HG02981 (cell line): Measurements from ENCODE around the gene FAM187B.
"Not testable (repeated sequence)": the region's sequence is repeated elsewhere in the genome, so short reads cannot be mapped to it uniquely, and the experiment has no call there.

Experiments
- ATAC-seq: cut with Tn5 transposase; IDR thresholded peaks from one replicate; pipeline ENCODE4 v1.9.1; 2021; ENCODE audit warnings: mild to moderate bottlenecking, moderate library complexity; ENCODE audit not compliant: unreplicated experiment

FAM187B gene

GRCh38 chr19:35236638-35237400, 8.3 kb upstream of the FAM187B start:
- ATAC-seq = no peak

- no peak for ATAC-seq
These were observed 4.4 kb upstream of the FAM187B start for GRCh38 chr19:35232912-35233311.

GRCh38 chr19:35231956-35232645, 3.6 kb upstream of the FAM187B start:
- ATAC-seq = no peak

GRCh38 chr19:35229601-35230000, 1.1 kb upstream of the FAM187B start:
- ATAC-seq = no peak

- ATAC-seq = no peak
These were observed 1.8 kb downstream of the FAM187B start for GRCh38 chr19:35226748-35227147.

- no peak for ATAC-seq
These were observed 2.6 kb downstream of the FAM187B start for GRCh38 chr19:35225951-35226350.

GRCh38 chr19:35224681-35225571, 3.6 kb downstream of the FAM187B start:
- no peak for ATAC-seq

GRCh38 chr19:35223862-35224505, 4.6 kb downstream of the FAM187B start:
- no peak for ATAC-seq

- ATAC-seq = no peak
These were observed 5.3 kb downstream of the FAM187B start for GRCh38 chr19:35223084-35223790.

- ATAC-seq = no peak
These were observed 6.0 kb downstream of the FAM187B start for GRCh38 chr19:35222373-35223015.

- ATAC-seq = not testable (repeated sequence)
These were observed 7.5 kb downstream of the FAM187B start for GRCh38 chr19:35220973-35221590.

- ATAC-seq = no peak
These were observed 8.1 kb downstream of the FAM187B start for GRCh38 chr19:35220315-35220921.

GRCh38 chr19:35219008-35219407, 9.5 kb downstream of the FAM187B start:
- ATAC-seq = no peak

GRCh38 chr19:35217649-35217990, 10.9 kb downstream of the FAM187B start:
- ATAC-seq = no peak

GRCh38 chr19:35216833-35217648, 11.5 kb downstream of the FAM187B start:
- no peak for ATAC-seq

GRCh38 chr19:35216016-35216832, 12.3 kb downstream of the FAM187B start:
- no peak for ATAC-seq

- no peak for ATAC-seq
These were observed 13.6 kb downstream of the FAM187B start for GRCh38 chr19:35214766-35215422.
